Activated CD8-positive, alpha-beta memory T cell treated with anti-CD3 and anti-CD28 coated beads, Interleukin-2, amount 50 U/mL, for 4 hours (primary cell): ENCODE results near the gene SLC6A14.

Experiments used
- DNase-seq: peaks from one replicate; pipeline ENCODE4 v3.0.0-alpha.2; 2020

Gene SLC6A14, protein sequence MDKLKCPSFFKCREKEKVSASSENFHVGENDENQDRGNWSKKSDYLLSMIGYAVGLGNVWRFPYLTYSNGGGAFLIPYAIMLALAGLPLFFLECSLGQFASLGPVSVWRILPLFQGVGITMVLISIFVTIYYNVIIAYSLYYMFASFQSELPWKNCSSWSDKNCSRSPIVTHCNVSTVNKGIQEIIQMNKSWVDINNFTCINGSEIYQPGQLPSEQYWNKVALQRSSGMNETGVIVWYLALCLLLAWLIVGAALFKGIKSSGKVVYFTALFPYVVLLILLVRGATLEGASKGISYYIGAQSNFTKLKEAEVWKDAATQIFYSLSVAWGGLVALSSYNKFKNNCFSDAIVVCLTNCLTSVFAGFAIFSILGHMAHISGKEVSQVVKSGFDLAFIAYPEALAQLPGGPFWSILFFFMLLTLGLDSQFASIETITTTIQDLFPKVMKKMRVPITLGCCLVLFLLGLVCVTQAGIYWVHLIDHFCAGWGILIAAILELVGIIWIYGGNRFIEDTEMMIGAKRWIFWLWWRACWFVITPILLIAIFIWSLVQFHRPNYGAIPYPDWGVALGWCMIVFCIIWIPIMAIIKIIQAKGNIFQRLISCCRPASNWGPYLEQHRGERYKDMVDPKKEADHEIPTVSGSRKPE

DNA sequence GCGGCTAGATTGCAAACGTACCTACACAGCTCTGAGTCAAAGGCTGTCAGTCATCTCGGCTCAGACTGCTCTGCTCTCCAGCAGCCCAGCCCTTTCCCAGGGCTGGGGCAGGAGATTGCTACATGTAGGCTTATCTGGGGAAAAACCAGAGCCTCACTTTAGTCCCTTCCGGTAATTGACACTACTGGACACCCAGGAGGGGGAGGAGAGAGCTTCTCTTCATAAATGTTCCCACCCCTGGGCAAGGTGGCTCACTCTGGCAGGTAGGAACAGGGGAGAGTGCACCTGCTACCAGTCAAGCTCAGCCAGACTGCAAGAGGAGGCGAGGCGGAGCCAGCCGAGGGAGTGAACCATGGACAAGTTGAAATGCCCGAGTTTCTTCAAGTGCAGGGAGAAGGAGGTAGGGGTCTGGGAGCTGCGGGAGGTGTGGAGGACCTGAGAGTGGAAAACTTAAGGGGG, at the start of gene SLC6A14:
Gene SLC6A14, plus strand, starts transcription at position 249 of the 459 bp plus-strand sequence. Its CDS starts 104 bp downstream, at position 353.
- no peak for DNase-seq

GRCh38 chrX:116395752-116396151, 40.7 kb upstream of the SLC6A14 start:
- no peak for DNase-seq

GRCh38 chrX:116399681-116400080, 36.7 kb upstream of the SLC6A14 start:
- no peak for DNase-seq

GRCh38 chrX:116409219-116409618, 27.2 kb upstream of the SLC6A14 start:
- DNase-seq, result no peak

GRCh38 chrX:116413273-116413672, 23.1 kb upstream of the SLC6A14 start:
- DNase-seq, result no peak

- DNase-seq, result no peak
These were observed 19.2 kb upstream of the SLC6A14 start for GRCh38 chrX:116417214-116417613.

DNA sequence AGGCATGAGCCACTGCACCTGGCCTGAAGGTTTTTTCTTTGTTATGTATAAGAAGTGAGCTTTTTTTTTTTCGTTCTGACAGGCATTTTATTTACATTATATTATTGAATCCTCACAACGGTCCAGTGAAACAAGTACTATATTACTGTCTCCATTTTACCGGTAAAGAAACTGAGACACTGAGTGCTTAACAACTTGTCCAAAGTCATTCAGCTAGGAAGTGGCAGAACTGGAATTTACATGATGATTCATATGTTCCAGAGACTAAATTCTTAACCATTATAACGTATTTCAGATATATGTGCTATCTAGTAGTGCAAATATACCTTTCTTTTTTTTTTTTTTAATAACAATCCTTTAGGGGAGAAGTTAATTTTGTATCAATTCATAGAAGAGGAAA, 18.4 kb upstream of the SLC6A14 start:
- no peak for DNase-seq

DNA sequence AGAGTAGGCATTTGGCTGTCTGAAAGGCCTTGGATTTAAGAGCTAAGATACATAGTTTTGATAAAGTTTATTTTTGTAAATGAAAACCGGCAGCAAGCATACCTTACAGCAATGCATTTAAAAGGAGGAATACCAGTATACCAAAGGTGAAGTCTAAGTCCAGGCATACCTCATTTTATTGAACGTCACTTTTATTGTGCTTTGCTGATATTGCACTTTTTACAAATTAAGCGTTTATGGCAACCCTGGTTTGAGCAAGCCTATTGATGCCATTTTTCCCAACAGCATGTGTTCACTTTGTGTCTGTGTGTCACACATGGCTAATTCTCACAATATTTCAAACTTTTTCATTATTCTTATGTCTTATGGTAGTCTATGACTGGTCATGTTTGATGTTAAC, 8.4 kb upstream of the SLC6A14 start:
- no peak for DNase-seq

DNA sequence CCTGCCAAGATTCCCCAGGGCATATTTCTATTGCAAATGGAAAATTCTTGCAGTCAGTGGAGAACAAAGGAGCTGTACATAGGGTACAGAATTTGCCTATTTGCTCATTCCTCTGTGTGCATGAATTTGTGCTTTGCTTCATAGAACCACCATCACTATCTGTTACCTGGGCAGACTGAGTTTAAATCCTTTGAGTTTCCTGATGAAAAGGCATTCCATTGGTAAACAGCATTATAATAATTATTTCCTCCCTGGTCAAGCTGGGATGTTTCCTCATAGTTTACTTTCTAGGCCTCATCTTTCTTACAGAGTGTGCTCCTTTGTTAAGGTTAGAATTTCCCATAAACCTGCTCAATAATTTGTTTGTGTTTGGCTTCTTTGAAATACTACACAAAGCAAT, 809 bp upstream of the SLC6A14 start:
- no peak for DNase-seq

DNA sequence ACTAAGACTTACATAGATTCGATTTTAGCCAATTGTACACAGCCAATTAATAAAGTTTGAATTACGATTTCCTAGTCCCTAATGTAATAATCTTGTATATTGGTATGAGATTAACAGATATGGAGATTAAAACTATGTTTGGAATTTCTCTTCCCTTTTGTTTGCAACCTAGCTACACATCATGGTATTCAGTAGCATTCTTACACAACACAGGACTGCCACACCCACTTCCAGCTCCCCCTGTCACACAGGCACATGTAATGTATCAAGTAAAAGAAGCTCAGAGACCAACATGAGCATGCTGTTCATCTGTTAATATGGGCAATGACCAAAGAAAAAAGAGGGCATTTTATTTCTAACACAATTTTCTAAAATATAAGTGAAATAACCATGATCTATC, 12.8 kb downstream of the SLC6A14 start:
- DNase-seq, result no peak

DNA sequence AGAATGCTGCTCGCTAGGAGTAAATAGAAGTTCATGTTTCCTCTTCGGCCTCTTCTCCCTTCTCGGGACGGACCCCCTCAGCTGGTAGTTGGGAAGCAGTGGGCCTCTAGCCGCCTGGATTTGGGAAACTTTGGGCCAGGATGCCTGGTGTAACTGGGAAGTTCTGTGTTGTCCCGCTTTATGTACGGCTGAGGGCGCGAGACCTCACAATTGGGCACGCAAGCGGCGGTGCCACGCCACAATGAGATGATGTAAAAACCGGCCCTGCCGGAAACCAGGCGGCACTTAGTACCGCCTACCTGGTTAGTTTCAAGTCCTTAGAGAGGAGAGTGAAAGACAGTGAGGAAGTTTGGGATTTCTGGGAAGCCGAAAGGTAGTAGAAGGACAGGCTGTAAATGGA, 26.4 kb downstream of the SLC6A14 start, which contains the start of gene CT83:
Gene CT83, minus strand, starts transcription at position 155 of the 400 bp plus-strand sequence. Its CDS starts 120 bp downstream, at position 35.
- DNase-seq, result no peak

DNA sequence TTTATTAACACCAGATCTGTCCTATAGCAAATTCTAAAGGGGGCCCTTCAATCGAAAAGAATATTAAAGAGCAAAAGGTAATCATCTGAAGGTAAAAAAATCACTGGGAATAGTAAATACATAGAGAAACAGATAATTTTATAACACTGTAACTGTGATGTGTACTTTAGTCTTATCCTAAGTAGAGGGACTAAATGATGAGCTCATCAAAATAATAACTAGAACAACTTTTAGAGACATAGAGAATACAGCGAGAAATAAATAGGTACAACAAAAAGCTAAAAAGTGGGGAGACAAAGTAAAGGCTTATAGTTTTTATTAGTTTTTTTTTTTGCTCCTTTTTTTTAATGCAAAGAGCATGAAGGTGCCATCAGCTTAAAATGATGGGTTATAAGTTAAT, 43.7 kb downstream of the SLC6A14 start:
- DNase-seq, result no peak

- no peak for DNase-seq
These were observed 53.7 kb downstream of the SLC6A14 start for GRCh38 chrX:116490104-116490503.

DNA sequence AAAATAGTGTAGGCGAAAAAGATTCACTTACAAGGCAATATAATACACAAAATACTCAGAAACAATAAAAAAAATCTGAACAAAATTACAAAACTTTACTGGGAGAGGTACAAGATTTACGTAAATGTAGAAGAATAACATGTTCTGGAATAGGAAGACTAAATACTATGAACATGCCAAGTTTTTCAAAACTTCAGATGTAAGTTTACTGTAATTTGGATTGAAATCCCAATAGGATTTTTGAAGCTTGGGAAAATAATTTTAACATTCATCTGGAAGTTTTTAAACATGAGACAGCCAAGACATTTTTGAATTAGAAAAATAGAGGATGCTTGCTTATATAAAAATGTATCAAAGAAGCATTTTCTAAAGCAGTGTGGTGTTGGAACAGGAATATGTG, 56.9 kb downstream of the SLC6A14 start:
- no peak for DNase-seq

DNA sequence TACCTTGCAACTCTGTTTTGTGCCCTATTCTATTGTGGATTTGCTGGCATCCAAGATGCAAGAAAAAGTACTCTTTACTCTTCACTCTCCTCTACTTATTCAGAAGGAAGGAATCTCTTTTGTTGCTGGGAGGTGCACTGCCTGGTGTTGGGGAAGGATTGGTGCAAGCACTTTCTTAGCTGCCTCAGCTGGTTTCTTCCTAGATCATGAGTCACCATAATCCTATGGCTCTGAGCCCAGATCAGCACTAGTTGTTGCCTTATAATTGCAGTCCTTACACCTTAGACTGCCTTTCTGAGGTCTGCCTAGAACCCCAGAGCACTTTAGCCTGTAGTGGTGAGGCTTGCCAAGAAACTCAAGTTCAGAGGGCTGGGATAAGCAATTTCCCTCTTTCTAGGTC, 63.4 kb downstream of the SLC6A14 start:
- no peak for DNase-seq
